GM21723 (cell line): Measurements from ENCODE around the gene GRM5.

Experiments
- ATAC-seq: cut with Tn5 transposase; IDR thresholded peaks from one replicate; pipeline ENCODE4 v1.9.1; 2021; ENCODE audit warnings: mild to moderate bottlenecking, moderate library complexity; ENCODE audit not compliant: unreplicated experiment

The GRM5 gene

DNA sequence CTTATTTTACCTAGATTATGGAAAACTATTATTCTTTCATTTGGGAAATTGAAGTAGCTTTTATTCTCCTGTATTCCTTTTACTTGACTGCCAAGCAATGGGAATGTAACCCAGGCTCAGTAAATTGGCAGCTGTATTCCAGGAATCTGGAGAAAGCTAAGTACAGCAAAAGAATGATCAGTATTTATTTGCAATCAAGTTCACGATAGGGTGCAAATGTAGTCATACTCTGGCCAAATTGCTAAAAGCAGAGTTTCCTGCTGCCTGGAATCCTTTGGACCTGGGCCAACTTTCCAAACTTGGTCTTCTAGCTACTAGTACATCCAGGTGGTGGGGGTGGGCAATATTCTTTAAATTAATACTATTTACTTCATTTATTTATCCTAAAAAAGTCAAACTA lies 442.3 kb downstream of the GRM5 start:
- no peak for ATAC-seq

GRCh38 chr11:88620568-88621130 lies 445.1 kb downstream of the GRM5 start:
- no peak for ATAC-seq

- ATAC-seq: no peak
Observed at GRCh38 chr11:88619656-88620385, 446.0 kb downstream of the GRM5 start.

GRCh38 chr11:88619071-88619425 lies 446.7 kb downstream of the GRM5 start:
- ATAC-seq: no peak

- ATAC-seq: no peak
Observed at GRCh38 chr11:88618327-88619070, 447.3 kb downstream of the GRM5 start.

DNA sequence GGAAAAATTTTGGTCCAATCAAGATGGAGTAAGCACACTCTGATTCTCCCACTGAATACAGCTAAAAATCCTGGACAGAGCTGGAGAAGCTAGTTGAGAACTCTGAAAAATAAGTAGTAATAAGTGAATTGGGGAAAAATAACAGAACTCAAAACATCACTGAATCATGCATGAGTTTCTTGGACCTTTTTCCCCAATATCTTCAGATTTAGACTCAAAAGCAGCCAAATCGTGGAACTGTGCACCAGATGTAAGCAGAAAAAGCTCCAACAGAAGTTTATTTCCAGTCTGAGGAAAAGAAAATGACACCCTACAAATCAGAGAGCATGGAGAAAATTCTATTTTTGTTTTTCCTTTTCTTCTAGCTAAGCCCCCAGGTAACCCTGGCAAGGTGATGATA lies 448.6 kb downstream of the GRM5 start:
- no peak for ATAC-seq

GRCh38 chr11:88604260-88604659 lies 461.5 kb downstream of the GRM5 start:
- ATAC-seq: no peak

DNA sequence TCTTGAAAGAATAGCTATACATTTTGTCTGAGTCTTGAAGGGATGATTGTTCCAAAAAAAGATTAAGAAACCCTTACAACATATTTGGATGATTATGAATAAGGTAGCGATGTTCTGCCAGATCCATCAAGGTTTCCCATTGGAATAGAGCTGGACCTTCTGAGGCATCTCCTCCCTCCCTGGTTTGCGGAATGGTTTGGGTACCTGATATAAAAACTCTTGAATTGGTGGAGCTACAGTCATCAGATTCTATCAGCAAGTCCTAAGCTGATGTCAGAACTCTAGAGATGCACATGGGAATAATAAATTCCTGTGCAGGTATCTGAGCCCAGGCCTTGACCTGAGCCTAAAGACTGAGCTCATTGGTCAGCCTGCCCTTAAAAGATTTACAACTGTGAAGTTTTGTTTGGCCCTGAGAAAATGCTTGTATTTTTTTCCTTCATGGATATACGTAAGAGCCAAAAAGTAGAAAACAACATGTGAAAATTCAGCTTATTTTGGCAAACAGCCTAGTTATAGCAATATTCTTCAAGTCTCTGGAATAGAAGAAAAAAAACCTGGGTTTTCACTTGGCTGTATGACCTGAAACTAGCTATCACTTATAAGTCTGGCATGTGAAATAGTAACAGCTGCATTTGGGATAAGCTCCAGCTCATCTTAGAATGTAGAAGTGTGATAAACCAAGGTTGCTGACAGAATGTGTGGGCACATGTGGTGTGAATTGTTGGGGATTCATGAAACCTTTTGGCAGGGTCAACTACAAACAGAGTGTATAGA lies 462.5 kb downstream of the GRM5 start:
- no peak for ATAC-seq

GRCh38 chr11:88597387-88597786 lies 468.4 kb downstream of the GRM5 start:
- no peak for ATAC-seq

- no peak for ATAC-seq
Observed at GRCh38 chr11:88596786-88597185, 469.0 kb downstream of the GRM5 start.

DNA sequence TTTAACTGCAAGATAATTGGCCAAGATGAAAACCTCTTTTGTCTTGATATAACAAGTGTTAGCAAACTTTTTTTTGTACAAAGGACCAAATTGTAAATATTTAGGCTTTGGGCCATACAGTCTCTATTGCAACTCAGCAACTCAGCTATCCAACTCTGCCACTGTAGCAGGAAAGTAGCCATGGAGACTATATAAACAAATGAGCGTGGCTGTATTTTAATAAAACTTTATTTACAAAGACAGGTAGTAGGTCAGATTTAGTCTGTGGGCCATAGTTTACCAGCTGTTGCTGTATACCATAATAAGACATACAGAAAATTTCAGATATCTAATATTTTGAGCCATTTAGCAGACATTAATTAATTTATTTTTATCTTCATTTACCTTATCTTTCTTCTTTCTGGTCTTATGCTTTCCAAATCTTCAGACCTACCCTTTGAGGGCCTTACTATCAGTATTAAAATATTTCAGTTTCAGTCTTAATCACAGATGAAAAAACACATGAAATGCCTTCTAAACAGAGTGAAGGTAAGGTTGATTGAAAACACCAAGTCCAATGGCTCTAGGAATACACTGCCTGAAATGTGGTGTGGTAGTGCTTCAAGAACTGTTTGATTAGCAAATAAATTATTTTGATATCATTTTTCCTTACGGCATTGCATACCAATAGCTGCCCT lies 471.4 kb downstream of the GRM5 start:
- no peak for ATAC-seq

DNA sequence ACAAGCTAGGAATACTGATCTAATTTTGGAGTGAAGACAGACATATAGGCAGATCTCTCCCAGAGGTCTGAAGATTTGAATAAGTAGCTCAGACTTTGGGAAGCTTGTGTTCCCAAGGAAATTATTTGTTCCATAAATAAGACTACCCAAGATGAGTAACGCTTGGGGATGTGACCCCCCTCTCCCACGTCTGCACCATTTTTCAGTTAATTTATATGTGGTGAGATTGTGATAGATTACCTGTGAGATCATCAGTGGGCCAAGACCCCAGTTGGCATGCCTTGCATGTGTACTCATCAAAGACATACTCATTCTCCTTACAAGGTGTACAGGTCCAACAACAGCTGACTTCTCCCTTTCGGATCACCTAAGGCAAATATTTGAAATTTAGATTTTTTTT lies 475.4 kb downstream of the GRM5 start:
- no peak for ATAC-seq

GRCh38 chr11:88583251-88583650 lies 482.5 kb downstream of the GRM5 start:
- no peak for ATAC-seq

DNA sequence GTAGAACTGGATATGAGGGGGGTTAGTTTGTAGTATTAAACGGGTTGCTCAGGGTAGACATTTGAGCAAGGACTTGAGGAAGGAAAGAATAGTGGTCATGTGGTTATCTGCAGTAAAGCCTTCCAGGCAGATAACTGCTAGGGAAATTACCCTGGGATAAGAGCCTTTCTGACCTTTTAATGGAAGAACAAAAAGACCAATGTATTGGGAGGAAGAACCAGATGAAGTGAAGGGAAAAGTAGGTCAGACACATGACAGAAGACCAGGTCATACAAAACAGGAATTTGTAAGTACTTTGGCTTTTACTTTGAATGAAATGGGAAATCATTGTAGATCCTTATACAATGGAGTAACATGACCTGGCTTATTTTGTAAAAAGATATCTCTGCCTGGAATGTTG lies 486.3 kb downstream of the GRM5 start:
- ATAC-seq: no peak

- ATAC-seq: no peak
Observed at GRCh38 chr11:88576741-88577140, 489.0 kb downstream of the GRM5 start.

DNA sequence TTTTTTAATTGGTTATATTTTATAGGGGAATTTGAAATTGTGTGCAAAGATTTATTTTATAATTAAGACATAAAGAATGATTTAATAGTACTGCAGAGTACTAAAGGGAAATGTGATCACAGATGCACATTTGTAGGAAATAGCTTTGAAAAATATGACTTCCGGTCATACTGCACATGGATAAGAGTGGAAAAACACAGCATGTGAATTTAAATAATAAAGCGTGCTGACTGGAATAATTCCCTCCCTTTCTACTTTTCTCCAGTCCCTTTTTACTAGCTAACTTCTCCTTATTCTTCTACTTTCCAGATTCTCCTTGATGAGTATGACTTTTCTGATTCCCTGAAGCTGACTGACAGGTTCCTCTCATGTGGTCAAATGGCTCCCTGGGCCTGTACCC lies 489.9 kb downstream of the GRM5 start:
- ATAC-seq: no peak

DNA sequence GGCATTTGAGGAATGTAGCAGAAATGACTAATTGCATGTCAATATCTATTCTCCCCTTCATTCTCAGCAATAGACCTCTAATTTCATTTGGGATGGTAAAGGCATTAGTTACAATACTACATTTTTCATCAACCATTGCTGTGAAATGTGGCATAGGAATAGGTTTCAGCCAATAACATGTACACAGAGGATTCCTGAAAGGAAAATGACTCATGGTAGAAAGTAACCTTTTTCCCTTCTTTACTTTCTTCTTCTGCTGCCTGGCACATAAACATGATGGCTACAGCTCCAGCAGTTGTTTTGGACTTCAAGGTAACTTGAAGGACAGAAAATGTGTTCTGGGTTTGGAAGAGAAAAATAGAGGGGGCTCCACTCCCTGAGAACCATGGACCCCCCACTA lies 496.4 kb downstream of the GRM5 start:
- no peak for ATAC-seq

- ATAC-seq: no peak
Observed at GRCh38 chr11:88555829-88556202, 510.0 kb downstream of the GRM5 start.

GRCh38 chr11:88555018-88555828 lies 510.6 kb downstream of the GRM5 start:
- ATAC-seq: no peak

DNA sequence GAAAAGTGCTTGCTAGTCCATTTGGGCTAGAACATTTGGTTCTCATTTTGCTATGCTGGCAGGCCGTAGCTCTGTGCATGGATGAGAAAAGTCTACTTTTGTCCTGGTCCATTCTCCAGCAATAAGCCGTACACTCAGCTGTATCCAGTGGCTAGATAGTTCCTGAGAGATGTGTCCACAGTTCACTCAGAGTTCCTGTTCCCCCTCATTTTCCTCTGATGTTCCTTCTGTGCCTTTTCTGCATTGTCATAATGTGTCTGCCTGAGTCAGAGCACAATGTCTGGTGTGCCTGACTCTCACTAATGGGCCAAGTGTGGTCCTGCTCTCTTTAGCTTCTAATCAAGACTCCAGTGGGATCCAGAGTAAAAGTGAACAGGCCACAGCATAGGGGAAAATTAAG lies 512.6 kb downstream of the GRM5 start:
- ATAC-seq: no peak
